B cell (primary cell): Measurements from ENCODE around the gene HOXD9. TPM values are rescaled to one million over a fixed set of nuclear protein-coding genes. Genes with fewer than 3 reads are reported as not detected.

Experiments
- ATAC-seq: fragments of 200-7000 bp; cut with Tn5 transposase; one replicate; pipeline ENCODE4 v1.10.0; 2021; ENCODE audit warnings: low read depth, mild to moderate bottlenecking, moderate number of reproducible peaks, moderate library complexity
- CTCF ChIA-PET: fragments of 350-600 bp; sonication (Branson Sonifier 250); formaldehyde crosslinking; loops from one replicate; lab custom pipeline; 2021; ENCODE audit warnings: antibody characterized with exemption, inconsistent platforms; lab: Charles Lee
- POLR2A ChIA-PET: fragments of 350-600 bp; sonication (Branson Sonifier 250); formaldehyde crosslinking; loops from one replicate; lab custom pipeline; 2021; ENCODE audit warnings: antibody characterized with exemption; lab: Charles Lee
- DNase-seq: peaks from one replicate; pipeline ENCODE4 v3.0.0; 2013
- H2AFZ ChIP-seq: 2 replicates; pipeline ENCODE4 v1.6.1; 2012; ENCODE audit warnings: mild to moderate bottlenecking, low read depth, low read length; ENCODE audit not compliant: insufficient read depth, poor library complexity, severe bottlenecking
- H3K27ac ChIP-seq, 2 donors: 1 replicate in 1 of 2; 2 replicates in 1 of 2; pipeline ENCODE4 v1.5.1; 2012 to 2013; ENCODE audit warnings: low read length in 2 of 2, mild to moderate bottlenecking in 2 of 2, moderate library complexity in 1 of 2
- H3K27me3 ChIP-seq, 4 experiments: fragments of 200-600 bp in 1 of 4; sonication (generic) in 1 of 4; replicated peaks in 1 of 4; 1 replicate in 2 of 4; 2 replicates in 2 of 4; pipeline versions ENCODE4 v1.6.1 to v1.7.0; 2013 to 2016; ENCODE audit warnings: low read length in 3 of 4, mild to moderate bottlenecking in 2 of 4, mixed read lengths in 1 of 4, moderate library complexity in 1 of 4; ENCODE audit not compliant: insufficient read depth in 4 of 4, control insufficient read depth in 3 of 4; ENCODE audit errors: control extremely low read depth in 1 of 4
- H3K36me3 ChIP-seq, 2 experiments: replicated peaks in 1 of 2; 1 replicate in 1 of 2; 2 replicates in 1 of 2; pipeline versions ENCODE4 v1.6.1 to v1.7.1; 2013; ENCODE audit warnings: low read length in 1 of 2; ENCODE audit not compliant: insufficient read depth in 2 of 2, control insufficient read depth in 1 of 2; ENCODE audit errors: control extremely low read depth in 1 of 2, extremely low read depth in 1 of 2
- H3K4me1 ChIP-seq, 2 donors: fragments of 200-600 bp in 1 of 2; sonication (generic) in 1 of 2; 1 replicate in 1 of 2; 2 replicates in 1 of 2; pipeline versions ENCODE4 v1.5.1 to v1.6.1; 2013 to 2017; ENCODE audit warnings: low read length in 2 of 2; ENCODE audit not compliant: control insufficient read depth in 2 of 2, insufficient read depth in 2 of 2
- H3K4me2 ChIP-seq: replicated peaks from 2 replicates; pipeline ENCODE3; 2012; ENCODE audit warnings: mild to moderate bottlenecking, low read depth, low read length; ENCODE audit not compliant: poor library complexity, severe bottlenecking
- H3K4me3 ChIP-seq, 5 experiments: fragments of 200-600 bp in 1 of 5; sonication (generic) in 1 of 5; 1 replicate in 3 of 5; 2 replicates in 2 of 5; pipeline versions ENCODE4 v1.5.1 to v1.7.0; 2011 to 2016; ENCODE audit warnings: low read length in 4 of 5, mild to moderate bottlenecking in 4 of 5, low read depth in 2 of 5, control low read depth in 1 of 5, moderate library complexity in 1 of 5; ENCODE audit not compliant: insufficient read depth in 1 of 5; ENCODE audit errors: control extremely low read depth in 1 of 5, extremely low read depth in 1 of 5
- H3K79me2 ChIP-seq: fragments of 200-600 bp; sonication (generic); one replicate; pipeline ENCODE4 v1.6.0; 2016; ENCODE audit warnings: low read length; ENCODE audit not compliant: control insufficient read depth, insufficient read depth
- H3K9ac ChIP-seq: fragments of 200-600 bp; sonication (generic); 2 replicates; pipeline ENCODE4 v1.6.1; 2017; ENCODE audit warnings: mild to moderate bottlenecking, low read length, moderate library complexity
- H3K9me3 ChIP-seq, 3 donors: one replicate each; pipeline versions ENCODE4 v1.6.1 to v1.7.1; 2013; ENCODE audit warnings: low read length in 2 of 3; ENCODE audit not compliant: control insufficient read depth in 2 of 3, insufficient read depth in 1 of 3; ENCODE audit errors: control extremely low read depth in 1 of 3
- H4K20me1 ChIP-seq: 2 replicates; pipeline ENCODE4 v1.6.0; 2012; ENCODE audit warnings: mild to moderate bottlenecking, low read length; ENCODE audit not compliant: insufficient read depth, control insufficient read depth, poor library complexity, severe bottlenecking
- H3K27ac Mint-ChIP-seq: one replicate; pipeline ENCODE4 v1.8.0; 2021; ENCODE audit warnings: mixed read lengths
- H3K27me3 Mint-ChIP-seq: one replicate; pipeline ENCODE4 v1.8.0; 2021; ENCODE audit warnings: mixed read lengths
- H3K4me1 Mint-ChIP-seq: one replicate; pipeline ENCODE4 v1.8.0; 2021; ENCODE audit warnings: mixed read lengths
- H3K4me3 Mint-ChIP-seq: one replicate; pipeline ENCODE4 v1.8.0; 2021; ENCODE audit warnings: mixed read lengths
- H3K9me3 Mint-ChIP-seq: one replicate; pipeline ENCODE4 v1.8.0; 2022; ENCODE audit warnings: mixed read lengths; ENCODE audit not compliant: insufficient read depth
- EZH2 ChIP-seq: IDR thresholded peaks from 2 replicates; pipeline ENCODE4 v1.6.1; 2012; ENCODE audit warnings: borderline replicate concordance, low read depth, mild to moderate bottlenecking, moderate library complexity, low read length; ENCODE audit not compliant: insufficient read depth, poor library complexity, severe bottlenecking
- WGBS: methylation state at CpG from one replicate; pipeline ENCODE4 v1.1.5; 2013; ENCODE audit warnings: missing lambda C conversion rate; ENCODE audit not compliant: insufficient coverage; 5-methylcytosine and 5-hydroxymethylcytosine counted together
- intact Hi-C: fragments of 100-400 bp; cut with micrococcal nuclease; formaldehyde crosslinking; loops from one replicate; pipeline ENCODE4 v1.10.0; 2022
- polyA plus RNA-seq: library from polyadenylated mRNA; depleted of rRNA; stranded (reverse); fragments of >200 nt; gene quantifications from 2 replicates; pipeline ENCODE4 v1.2.3, GENCODE V29; 2012
- total RNA-seq, 2 donors: library from RNA; stranded (reverse); fragments of 120-200 nt in 1 of 2; gene quantifications; 1 replicate in 1 of 2; 2 replicates in 1 of 2; pipeline versions ENCODE4 v1.2.3 to v1.2.4, GENCODE V29; 2013 to 2022
- TF ChIP-seq, protein P1 (sequence below): fragments of 200-600 bp; IDR thresholded peaks from one replicate; pipeline ENCODE4 v1.8.0; 2022; ENCODE audit warnings: antibody characterized with exemption, mild to moderate bottlenecking

The HOXD9 gene
- total and polyA plus RNA-seq, 2 donors (not counting 1 experiment from before 2014, with no cell fraction given), result not detected

DNA sequence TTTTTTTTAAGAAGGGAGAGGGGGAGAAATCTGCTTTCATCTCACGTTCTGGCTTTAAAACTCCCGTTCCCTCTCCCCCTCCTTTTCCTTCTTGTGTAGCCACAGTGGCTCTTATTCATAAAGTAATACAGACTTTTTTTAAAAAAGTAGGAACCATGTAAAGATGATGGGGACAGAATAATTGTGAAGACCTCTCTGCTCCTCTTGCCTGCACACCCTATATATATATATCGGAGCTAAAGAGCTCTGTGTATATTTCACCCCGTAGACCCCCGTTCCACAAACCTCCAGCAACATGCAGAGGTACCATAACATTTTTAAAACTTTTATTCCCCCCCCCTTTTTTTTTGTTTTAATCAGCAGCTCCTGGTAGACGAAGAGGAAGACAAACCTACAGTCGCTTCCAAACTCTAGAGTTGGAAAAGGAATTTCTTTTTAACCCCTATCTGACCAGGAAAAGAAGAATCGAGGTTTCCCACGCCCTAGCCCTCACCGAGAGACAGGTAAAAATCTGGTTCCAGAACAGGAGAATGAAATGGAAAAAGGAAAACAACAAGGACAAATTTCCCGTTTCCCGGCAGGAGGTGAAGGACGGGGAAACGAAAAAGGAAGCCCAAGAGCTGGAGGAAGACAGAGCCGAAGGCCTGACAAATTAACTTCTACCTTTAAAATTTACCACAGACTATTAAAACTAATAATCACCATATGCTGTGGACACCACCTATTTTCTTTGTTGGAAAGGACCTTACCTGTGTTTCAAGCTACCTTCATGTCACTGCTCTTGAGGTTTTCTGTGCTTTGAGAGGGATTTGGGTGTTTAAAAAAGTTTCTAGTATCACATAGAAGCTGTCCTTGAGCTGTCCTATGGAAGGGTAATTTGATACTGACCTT lies 8.7 kb downstream of the HOXD9 start:
- no peaks in the 10 kb centered on the region for H3K9me3 Mint-ChIP-seq
- H3K4me1 Mint-ChIP-seq, result peaks cover 34% of the 10 kb centered on the region
- peak overlapping the region; percentile 23 for H2AFZ ChIP-seq
- no peak overlapping the region for H3K27ac ChIP-seq
- H4K20me1 ChIP-seq, result no peaks in the 10 kb centered on the region
- H3K4me3 ChIP-seq, result peak overlapping the region in 1 of 5 experiments; percentile 29
- H3K27ac Mint-ChIP-seq, result no peak overlapping the region
- H3K9ac ChIP-seq, result peak overlapping the region; percentile 30
- no peak for ATAC-seq
- peak overlapping the region; percentile 71 for H3K4me2 ChIP-seq
- intact Hi-C loops, result loop anchor here (5.0 kb wide), 1 partner anchor 54 kb away; no protein-coding TSS in a partner anchor
- peak; percentile 53 for TF ChIP-seq EZH2
- TF ChIP-seq, protein P1, sequence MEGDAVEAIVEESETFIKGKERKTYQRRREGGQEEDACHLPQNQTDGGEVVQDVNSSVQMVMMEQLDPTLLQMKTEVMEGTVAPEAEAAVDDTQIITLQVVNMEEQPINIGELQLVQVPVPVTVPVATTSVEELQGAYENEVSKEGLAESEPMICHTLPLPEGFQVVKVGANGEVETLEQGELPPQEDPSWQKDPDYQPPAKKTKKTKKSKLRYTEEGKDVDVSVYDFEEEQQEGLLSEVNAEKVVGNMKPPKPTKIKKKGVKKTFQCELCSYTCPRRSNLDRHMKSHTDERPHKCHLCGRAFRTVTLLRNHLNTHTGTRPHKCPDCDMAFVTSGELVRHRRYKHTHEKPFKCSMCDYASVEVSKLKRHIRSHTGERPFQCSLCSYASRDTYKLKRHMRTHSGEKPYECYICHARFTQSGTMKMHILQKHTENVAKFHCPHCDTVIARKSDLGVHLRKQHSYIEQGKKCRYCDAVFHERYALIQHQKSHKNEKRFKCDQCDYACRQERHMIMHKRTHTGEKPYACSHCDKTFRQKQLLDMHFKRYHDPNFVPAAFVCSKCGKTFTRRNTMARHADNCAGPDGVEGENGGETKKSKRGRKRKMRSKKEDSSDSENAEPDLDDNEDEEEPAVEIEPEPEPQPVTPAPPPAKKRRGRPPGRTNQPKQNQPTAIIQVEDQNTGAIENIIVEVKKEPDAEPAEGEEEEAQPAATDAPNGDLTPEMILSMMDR, result no peak
- peaks cover 77% of the 10 kb centered on the region for H3K27me3 Mint-ChIP-seq
- peaks cover 26 to 45% of the 10 kb centered on the region in 2 donors for H3K4me1 ChIP-seq
- peak; percentile 29 for DNase-seq
- H3K79me2 ChIP-seq, result no peaks in the 10 kb centered on the region
- ChIA-PET CTCF (interaction anchor here (0.7 to 3.3 kb wide), 14 partner anchors 8 to 521 kb away, joined by 3 to 15 read pairs (median 5); partner anchors contain the start of gene HOXD1), POLR2A (no interaction called here)
- H3K9me3 ChIP-seq, result peaks cover 0 to 17% (median 0%) of the 10 kb centered on the region in 3 donors
- no CpG with 5 or more reads among the region's 15 CpGs for WGBS
- H3K27me3 ChIP-seq, result peaks cover 0 to 84% (median 74%) of the 10 kb centered on the region in 4 experiments
- peak overlapping the region; percentile 63 for H3K4me3 Mint-ChIP-seq
- no peaks in the 10 kb centered on the region for H3K36me3 ChIP-seq

DNA sequence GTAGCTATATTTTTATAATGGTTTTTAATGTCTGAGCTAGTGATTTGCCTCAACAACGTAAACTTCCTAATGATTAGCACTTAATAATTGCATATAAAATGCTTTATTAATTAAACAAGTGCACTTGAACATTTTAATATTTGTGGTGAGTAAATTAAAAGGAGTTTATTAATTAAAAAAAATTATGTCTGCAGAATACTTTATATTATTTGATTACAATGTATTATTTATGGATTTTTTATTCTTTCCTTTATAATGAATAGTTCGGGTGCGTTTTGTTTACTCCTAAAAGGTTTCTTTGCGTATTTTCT lies 9.3 kb downstream of the HOXD9 start:
- Histone ChIP-seq H3K4me3 (peak overlapping the region in 1 of 5 experiments; percentile 54), H3K36me3 (no peaks in the 10 kb centered on the region), H2AFZ (no peak overlapping the region), H4K20me1 (no peaks in the 10 kb centered on the region), H3K79me2 (no peaks in the 10 kb centered on the region), H3K9ac (no peak overlapping the region), H3K27ac (no peak overlapping the region), H3K4me2 (peak overlapping the region; percentile 57), H3K4me1 (peaks cover 28 to 51% of the 10 kb centered on the region in 2 donors), H3K9me3 (peaks cover 0 to 19% (median 0%) of the 10 kb centered on the region in 3 donors), H3K27me3 (peaks cover 0 to 83% (median 73%) of the 10 kb centered on the region in 4 experiments)
- POLR2A ChIA-PET, result no interaction called here
- no CpG with 5 or more reads among the region's 4 CpGs for WGBS
- ATAC-seq (no peak), DNase-seq (no peak)
- intact Hi-C loops, result loop anchor here (5.0 kb wide), 1 partner anchor 55 kb away; no protein-coding TSS in a partner anchor
- Mint-ChIP-seq H3K27ac (no peak overlapping the region), H3K4me3 (peak overlapping the region; percentile 84), H3K27me3 (peaks cover 74% of the 10 kb centered on the region), H3K9me3 (no peaks in the 10 kb centered on the region), H3K4me1 (peaks cover 36% of the 10 kb centered on the region)
- TF ChIP-seq, protein P1, result no peak
- TF ChIP-seq EZH2, result no peak
- CTCF ChIA-PET, result interaction anchor here (0.8 to 3.3 kb wide), 8 partner anchors 9 to 520 kb away, joined by 3 to 15 read pairs (median 6); no protein-coding TSS in a partner anchor
